ENCODE measurements around the gene LRRC27.

The LRRC27 gene

DNA sequence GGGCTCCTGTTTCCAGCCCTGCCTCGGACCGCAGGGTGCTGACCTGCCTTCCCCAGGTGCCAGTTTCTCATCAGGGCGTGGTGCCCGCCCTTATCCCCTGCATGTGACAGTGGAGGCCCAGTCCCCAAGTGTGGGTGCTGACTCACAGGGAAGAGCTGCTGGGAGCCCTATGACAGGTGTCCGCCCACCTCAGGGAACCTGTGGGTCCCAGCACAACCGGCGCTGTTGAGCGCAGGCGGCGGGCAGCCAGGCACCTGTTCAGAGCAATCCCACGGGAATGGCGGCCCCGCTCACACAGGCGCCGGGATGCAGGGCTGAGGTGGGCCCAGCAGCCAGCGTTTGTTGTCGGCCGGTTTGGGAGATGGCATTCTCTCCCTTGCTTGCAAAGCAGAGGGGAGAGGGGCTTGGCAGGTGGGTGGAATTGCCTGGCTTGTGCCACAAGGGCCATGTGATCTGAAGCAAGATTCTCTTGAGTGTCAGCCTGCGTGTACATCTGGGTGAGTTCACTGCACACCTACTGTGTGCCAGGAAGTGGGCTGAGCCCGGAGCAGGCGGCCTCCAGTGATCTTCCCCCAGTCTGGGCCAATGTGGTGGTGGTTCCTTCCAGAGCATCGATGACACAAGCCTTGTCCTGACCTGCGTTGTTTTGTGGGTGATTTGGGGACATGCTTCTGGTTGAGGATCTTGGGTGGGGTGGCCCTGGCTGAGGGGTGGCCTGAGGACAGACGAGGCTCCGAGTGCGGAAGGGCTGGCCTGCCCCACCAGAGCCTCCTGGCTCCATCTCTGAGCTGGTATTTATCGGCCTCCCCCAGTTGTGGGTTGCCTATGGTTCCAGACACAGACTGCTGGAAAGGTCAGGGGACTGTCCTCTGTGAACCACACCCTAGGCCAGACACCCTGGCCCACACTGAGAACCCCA, 67.4 kb downstream of the LRRC27 start:
- TF ChIP-seq CSDC2 (CRISPR knock-in tag; IDR thresholded peaks at IDR 0.05) = no peak
- no peak for TF ChIP-seq ZNF565 (CRISPR knock-in tag; conservative IDR thresholded peaks at IDR 0.05; ENCODE audit: low read depth)
- TF ChIP-seq, protein P1, sequence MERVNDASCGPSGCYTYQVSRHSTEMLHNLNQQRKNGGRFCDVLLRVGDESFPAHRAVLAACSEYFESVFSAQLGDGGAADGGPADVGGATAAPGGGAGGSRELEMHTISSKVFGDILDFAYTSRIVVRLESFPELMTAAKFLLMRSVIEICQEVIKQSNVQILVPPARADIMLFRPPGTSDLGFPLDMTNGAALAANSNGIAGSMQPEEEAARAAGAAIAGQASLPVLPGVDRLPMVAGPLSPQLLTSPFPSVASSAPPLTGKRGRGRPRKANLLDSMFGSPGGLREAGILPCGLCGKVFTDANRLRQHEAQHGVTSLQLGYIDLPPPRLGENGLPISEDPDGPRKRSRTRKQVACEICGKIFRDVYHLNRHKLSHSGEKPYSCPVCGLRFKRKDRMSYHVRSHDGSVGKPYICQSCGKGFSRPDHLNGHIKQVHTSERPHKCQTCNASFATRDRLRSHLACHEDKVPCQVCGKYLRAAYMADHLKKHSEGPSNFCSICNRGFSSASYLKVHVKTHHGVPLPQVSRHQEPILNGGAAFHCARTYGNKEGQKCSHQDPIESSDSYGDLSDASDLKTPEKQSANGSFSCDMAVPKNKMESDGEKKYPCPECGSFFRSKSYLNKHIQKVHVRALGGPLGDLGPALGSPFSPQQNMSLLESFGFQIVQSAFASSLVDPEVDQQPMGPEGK (CRISPR knock-in tag; IDR thresholded peaks at IDR 0.05; ENCODE audit: borderline replicate concordance) = no peak
- TF ChIP-seq TCF4 (CRISPR knock-in tag; IDR thresholded peaks at IDR 0.05; ENCODE audit: borderline replicate concordance) = no peak
- TF ChIP-seq ARNTL (CRISPR knock-in tag; IDR thresholded peaks at IDR 0.05; ENCODE audit: borderline replicate concordance, low read depth) = no peak
- TF ChIP-seq TOX (CRISPR knock-in tag; IDR thresholded peaks at IDR 0.05; ENCODE audit: borderline replicate concordance) = no peak
- no peak for TF ChIP-seq ESRRG (CRISPR knock-in tag; IDR thresholded peaks at IDR 0.05)
- no peak for TF ChIP-seq ISL1 (CRISPR knock-in tag; IDR thresholded peaks at IDR 0.05)

DNA sequence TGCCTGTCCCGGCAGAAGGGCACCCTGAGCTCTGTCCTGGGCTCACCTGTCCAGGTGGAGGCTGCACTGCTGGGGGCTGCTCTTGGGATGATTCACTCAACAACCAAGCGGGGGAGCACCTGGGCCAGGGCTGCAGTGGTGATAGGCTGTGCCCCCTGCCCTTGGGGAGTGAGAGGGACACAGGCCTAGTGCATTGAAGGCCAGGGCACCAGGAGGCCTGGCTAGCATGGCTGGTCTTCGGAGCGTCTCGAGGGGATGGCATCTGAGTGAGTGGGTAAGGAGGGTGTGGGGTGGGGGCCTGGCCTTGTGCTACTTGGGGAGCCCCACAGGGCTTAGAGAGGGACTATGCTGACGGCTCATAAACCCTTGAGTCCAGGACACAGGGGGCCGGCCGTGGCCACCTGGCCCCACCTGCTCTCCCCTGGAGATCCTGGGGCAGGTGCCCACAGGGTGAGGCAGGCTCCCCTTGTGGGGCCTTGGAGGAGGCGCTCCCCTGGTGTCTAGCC, 68.1 kb downstream of the LRRC27 start:
- ATAC-seq = no peak
- TF ChIP-seq ZFP30 (CRISPR knock-in tag; IDR thresholded peaks at IDR 0.05) (no peak), ZNF565 (CRISPR knock-in tag; conservative IDR thresholded peaks at IDR 0.05; ENCODE audit: low read depth) (no peak), ISL1 (CRISPR knock-in tag; IDR thresholded peaks at IDR 0.05) (no peak), SNAI2 (CRISPR knock-in tag; IDR thresholded peaks at IDR 0.05) (no peak), TOX (CRISPR knock-in tag; IDR thresholded peaks at IDR 0.05; ENCODE audit: borderline replicate concordance) (no peak), ESRRG (CRISPR knock-in tag; IDR thresholded peaks at IDR 0.05) (no peak), TCF4 (CRISPR knock-in tag; IDR thresholded peaks at IDR 0.05; ENCODE audit: borderline replicate concordance) (no peak), PPARA (CRISPR knock-in tag; IDR thresholded peaks at IDR 0.05; ENCODE audit: borderline replicate concordance) (no peak), ZC3H10 (CRISPR knock-in tag; IDR thresholded peaks at IDR 0.05) (no peak), ZNF70 (CRISPR knock-in tag; IDR thresholded peaks at IDR 0.05) (no peak), GLIS3 (CRISPR knock-in tag; IDR thresholded peaks at IDR 0.05) (no peak), BACH2 (CRISPR knock-in tag; IDR thresholded peaks at IDR 0.05; ENCODE audit: borderline replicate concordance) (no peak)
- TF ChIP-seq, protein P1 (CRISPR knock-in tag; IDR thresholded peaks at IDR 0.05; ENCODE audit: borderline replicate concordance) = no peak
- TF ChIP-seq, protein P2, sequence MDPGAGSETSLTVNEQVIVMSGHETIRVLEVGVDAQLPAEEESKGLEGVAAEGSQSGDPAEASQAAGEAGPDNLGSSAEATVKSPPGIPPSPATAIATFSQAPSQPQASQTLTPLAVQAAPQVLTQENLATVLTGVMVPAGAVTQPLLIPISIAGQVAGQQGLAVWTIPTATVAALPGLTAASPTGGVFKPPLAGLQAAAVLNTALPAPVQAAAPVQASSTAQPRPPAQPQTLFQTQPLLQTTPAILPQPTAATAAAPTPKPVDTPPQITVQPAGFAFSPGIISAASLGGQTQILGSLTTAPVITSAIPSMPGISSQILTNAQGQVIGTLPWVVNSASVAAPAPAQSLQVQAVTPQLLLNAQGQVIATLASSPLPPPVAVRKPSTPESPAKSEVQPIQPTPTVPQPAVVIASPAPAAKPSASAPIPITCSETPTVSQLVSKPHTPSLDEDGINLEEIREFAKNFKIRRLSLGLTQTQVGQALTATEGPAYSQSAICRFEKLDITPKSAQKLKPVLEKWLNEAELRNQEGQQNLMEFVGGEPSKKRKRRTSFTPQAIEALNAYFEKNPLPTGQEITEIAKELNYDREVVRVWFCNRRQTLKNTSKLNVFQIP (CRISPR knock-in tag; IDR thresholded peaks at IDR 0.05; ENCODE audit: borderline replicate concordance, low read depth) = no peak
- TF ChIP-seq, protein P3, sequence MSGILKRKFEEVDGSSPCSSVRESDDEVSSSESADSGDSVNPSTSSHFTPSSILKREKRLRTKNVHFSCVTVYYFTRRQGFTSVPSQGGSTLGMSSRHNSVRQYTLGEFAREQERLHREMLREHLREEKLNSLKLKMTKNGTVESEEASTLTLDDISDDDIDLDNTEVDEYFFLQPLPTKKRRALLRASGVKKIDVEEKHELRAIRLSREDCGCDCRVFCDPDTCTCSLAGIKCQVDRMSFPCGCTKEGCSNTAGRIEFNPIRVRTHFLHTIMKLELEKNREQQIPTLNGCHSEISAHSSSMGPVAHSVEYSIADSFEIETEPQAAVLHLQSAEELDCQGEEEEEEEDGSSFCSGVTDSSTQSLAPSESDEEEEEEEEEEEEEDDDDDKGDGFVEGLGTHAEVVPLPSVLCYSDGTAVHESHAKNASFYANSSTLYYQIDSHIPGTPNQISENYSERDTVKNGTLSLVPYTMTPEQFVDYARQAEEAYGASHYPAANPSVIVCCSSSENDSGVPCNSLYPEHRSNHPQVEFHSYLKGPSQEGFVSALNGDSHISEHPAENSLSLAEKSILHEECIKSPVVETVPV (CRISPR knock-in tag; IDR thresholded peaks at IDR 0.05) = no peak

More for the DNA sequence above, 67.4 kb downstream of the LRRC27 start:
- ATAC-seq = no peak

DNA sequence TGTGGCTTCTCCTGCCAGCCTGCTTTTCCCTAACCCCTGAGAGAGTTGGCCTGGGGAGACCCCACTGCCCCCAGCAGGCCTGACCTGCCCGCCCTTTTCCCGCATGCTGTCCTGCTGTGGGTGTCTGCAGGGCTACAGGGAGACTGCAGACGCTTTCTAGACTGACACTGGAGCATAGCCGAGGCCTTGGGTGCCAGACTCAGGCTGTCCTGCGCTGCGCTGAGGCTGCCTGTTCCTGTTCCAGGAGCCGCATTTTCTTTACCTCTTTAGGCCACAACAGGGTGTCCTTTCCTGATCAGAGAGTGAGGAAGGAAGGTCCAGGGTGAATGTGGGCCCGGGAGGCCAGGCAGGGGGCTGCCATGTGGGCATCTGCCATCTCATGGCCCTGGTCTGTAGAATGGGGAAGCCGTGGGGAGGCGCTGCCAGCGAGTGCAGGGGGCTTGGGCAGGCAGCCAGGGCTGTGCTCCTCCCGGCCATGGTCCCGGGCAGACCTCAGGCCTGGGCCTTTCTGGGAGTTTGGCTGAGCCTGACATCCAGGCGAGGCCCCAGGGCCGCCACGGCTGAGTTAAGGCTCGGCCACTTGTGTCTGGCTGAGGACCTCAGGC, 68.7 kb downstream of the LRRC27 start:
- ATAC-seq = no peak
- TF ChIP-seq ISL1 (CRISPR knock-in tag; IDR thresholded peaks at IDR 0.05) (no peak), ZC3H10 (CRISPR knock-in tag; IDR thresholded peaks at IDR 0.05) (no peak), ZNF70 (CRISPR knock-in tag; IDR thresholded peaks at IDR 0.05) (no peak), RARB (CRISPR knock-in tag; IDR thresholded peaks at IDR 0.05) (no peak), ARNTL (CRISPR knock-in tag; IDR thresholded peaks at IDR 0.05; ENCODE audit: borderline replicate concordance, low read depth) (no peak), ZFP3 (CRISPR knock-in tag; IDR thresholded peaks at IDR 0.05) (no peak), ZNF8 (CRISPR knock-in tag; IDR thresholded peaks at IDR 0.05) (no peak)
- TF ChIP-seq, protein P1 (CRISPR knock-in tag; IDR thresholded peaks at IDR 0.05; ENCODE audit: borderline replicate concordance) = no peak
- TF ChIP-seq, protein P3 (CRISPR knock-in tag; IDR thresholded peaks at IDR 0.05) = no peak
- TF ChIP-seq, protein P2 (CRISPR knock-in tag; IDR thresholded peaks at IDR 0.05; ENCODE audit: borderline replicate concordance, low read depth) = no peak
- TF ChIP-seq, protein P4, sequence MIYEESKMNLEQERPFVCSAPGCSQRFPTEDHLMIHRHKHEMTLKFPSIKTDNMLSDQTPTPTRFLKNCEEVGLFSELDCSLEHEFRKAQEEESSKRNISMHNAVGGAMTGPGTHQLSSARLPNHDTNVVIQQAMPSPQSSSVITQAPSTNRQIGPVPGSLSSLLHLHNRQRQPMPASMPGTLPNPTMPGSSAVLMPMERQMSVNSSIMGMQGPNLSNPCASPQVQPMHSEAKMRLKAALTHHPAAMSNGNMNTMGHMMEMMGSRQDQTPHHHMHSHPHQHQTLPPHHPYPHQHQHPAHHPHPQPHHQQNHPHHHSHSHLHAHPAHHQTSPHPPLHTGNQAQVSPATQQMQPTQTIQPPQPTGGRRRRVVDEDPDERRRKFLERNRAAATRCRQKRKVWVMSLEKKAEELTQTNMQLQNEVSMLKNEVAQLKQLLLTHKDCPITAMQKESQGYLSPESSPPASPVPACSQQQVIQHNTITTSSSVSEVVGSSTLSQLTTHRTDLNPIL (CRISPR knock-in tag; IDR thresholded peaks at IDR 0.05; ENCODE audit: low read depth) = no peak
